ENCODE results near the gene MYO9B.
A peak's percentile ranks its signal among the peaks of the same experiment; 100 is the strongest.

MYO9B gene

GRCh38 chr19:17125062-17125727 lies 49.6 kb downstream of the MYO9B start:
- Histone ChIP-seq H3K4me3 (ENCODE audit: low read depth, low read length) (no peak overlapping the region), H3K27me3 (replicated peaks) (no peaks in the 10 kb centered on the region), H3K36me3 (replicated peaks) (peaks cover 8% of the 10 kb centered on the region), H3K27ac (peak overlapping the region; percentile 81)
- peak; percentile 18 for DNase-seq
- TF ChIP-seq, protein P1, sequence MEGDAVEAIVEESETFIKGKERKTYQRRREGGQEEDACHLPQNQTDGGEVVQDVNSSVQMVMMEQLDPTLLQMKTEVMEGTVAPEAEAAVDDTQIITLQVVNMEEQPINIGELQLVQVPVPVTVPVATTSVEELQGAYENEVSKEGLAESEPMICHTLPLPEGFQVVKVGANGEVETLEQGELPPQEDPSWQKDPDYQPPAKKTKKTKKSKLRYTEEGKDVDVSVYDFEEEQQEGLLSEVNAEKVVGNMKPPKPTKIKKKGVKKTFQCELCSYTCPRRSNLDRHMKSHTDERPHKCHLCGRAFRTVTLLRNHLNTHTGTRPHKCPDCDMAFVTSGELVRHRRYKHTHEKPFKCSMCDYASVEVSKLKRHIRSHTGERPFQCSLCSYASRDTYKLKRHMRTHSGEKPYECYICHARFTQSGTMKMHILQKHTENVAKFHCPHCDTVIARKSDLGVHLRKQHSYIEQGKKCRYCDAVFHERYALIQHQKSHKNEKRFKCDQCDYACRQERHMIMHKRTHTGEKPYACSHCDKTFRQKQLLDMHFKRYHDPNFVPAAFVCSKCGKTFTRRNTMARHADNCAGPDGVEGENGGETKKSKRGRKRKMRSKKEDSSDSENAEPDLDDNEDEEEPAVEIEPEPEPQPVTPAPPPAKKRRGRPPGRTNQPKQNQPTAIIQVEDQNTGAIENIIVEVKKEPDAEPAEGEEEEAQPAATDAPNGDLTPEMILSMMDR (IDR thresholded peaks at IDR 0.05; ENCODE audit: low read depth, low read length, missing control alignments) = no peak
- in situ Hi-C loops (cut with HindIII; ENCODE audit: low pct_ligation_motif_present, low sequenced_read_pairs) = no loop called here

DNA sequence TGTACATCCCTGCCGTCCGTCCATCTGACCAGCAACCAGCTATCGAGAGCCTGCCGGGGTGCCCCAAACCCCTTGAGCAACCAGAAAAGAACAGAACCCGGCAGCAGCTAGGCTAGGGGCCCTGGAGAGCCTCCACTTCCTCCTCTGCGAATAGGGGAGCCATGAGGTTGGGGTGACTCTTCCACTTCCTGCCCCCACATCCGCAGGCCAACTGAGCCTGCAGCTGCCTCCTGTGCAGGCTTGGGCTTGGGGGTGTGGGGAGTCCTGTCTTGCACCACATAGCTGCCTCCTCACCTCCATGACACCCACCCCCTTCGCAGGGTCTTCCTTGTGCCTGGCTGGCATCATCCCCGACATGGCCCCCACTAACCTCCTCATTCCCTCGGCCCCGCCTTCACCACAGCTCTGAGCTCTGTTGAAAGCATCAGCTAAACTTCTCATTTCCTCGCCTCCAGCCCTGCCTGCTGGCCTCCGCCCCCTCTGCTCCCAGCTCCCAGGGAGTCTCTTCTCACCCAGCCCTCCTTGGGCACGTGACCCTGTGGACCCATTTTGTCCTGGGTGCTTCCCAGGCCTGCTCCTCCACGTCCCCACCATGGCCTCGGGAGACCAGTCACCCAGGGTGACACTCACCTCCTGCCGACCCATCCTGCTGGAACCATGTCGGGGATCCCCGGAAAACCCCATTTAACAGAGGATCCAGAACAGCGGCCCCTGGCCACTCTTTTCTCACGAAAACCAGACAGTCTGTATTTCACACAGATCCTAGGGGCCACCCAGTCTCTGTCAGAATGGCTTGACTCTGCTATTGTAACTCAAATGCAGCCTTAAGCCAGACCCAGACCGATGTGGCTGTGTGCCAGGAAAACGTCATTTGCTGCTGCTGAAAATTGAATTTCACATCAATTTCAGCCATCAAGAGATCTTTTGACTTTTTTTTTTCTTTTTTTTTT lies 50.4 kb downstream of the MYO9B start:
- in situ Hi-C loops (cut with HindIII; ENCODE audit: low pct_ligation_motif_present, low sequenced_read_pairs) = no loop called here
- Histone ChIP-seq H3K27me3 (replicated peaks) (no peaks in the 10 kb centered on the region), H3K4me3 (ENCODE audit: low read depth, low read length) (no peak overlapping the region), H3K27ac (peak overlapping the region; percentile 81), H3K36me3 (replicated peaks) (peaks cover 8% of the 10 kb centered on the region)
- DNase-seq = peak; percentile 63
- TF ChIP-seq, protein P1 (IDR thresholded peaks at IDR 0.05; ENCODE audit: low read depth, low read length, missing control alignments) = peak; percentile 1

DNA sequence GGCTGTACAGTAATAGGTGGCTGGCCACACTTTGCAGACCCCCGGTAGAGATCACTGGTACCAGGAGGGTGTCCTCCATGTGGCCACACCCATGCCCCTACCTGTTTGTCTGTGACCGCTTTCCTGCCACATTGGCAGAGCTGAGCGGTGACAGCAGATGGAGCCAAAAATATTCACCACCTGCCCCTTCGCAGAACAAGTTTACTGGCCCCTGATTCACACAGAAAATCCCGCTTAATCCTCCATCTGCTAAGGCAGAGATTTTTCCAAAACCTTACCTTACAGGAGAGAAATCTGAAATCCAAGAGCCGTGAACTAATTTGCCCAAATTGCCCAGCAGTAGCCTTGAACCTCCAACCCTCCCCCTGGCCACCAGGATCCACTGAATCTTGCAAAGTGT lies 52.1 kb downstream of the MYO9B start:
- in situ Hi-C loops (cut with HindIII; ENCODE audit: low pct_ligation_motif_present, low sequenced_read_pairs) = no loop called here
- Histone ChIP-seq H3K27me3 (replicated peaks) (no peaks in the 10 kb centered on the region), H3K36me3 (replicated peaks) (peaks cover 4% of the 10 kb centered on the region), H3K4me3 (ENCODE audit: low read depth, low read length) (no peak overlapping the region), H3K27ac (no peak overlapping the region)
- TF ChIP-seq, protein P1 (IDR thresholded peaks at IDR 0.05; ENCODE audit: low read depth, low read length, missing control alignments) = no peak
- no peak for DNase-seq

GRCh38 chr19:17128403-17128802 lies 52.8 kb downstream of the MYO9B start:
- DNase-seq = no peak
- H3K27me3 ChIP-seq (replicated peaks) = no peaks in the 10 kb centered on the region
- in situ Hi-C loops (cut with HindIII; ENCODE audit: low pct_ligation_motif_present, low sequenced_read_pairs) = no loop called here
- peaks cover 4% of the 10 kb centered on the region for H3K36me3 ChIP-seq (replicated peaks)
- no peak overlapping the region for H3K4me3 ChIP-seq (ENCODE audit: low read depth, low read length)
- TF ChIP-seq, protein P1 (IDR thresholded peaks at IDR 0.05; ENCODE audit: low read depth, low read length, missing control alignments) = no peak
- no peak overlapping the region for H3K27ac ChIP-seq

DNA sequence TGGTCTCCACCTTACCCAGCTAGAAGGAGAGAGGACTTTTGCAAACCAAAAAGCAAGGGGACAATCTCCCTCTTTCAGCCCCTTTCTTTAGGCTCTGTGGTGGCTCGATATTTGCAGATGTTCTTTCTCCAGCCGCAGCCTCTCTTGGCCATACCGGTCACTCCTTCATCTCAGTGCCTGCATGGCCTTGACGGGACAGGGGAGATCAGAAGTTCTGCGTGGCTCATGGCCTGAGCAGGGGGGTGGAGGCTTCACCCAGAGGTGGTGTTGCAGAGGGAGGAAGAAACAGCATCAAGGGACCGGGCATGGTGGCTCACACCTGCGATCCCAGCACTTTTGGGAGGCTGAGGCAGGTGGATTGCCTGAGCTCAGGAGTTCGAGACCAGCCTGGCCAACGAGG lies 53.2 kb downstream of the MYO9B start:
- Histone ChIP-seq H3K4me3 (ENCODE audit: low read depth, low read length) (no peak overlapping the region), H3K27ac (no peak overlapping the region), H3K36me3 (replicated peaks) (peaks cover 4% of the 10 kb centered on the region), H3K27me3 (replicated peaks) (no peaks in the 10 kb centered on the region)
- TF ChIP-seq, protein P1 (IDR thresholded peaks at IDR 0.05; ENCODE audit: low read depth, low read length, missing control alignments) = no peak
- no peak for DNase-seq
- in situ Hi-C loops (cut with HindIII; ENCODE audit: low pct_ligation_motif_present, low sequenced_read_pairs) = no loop called here

All from brain microvascular endothelial cell (primary cell).